NCI-H524 (cell line): ENCODE results near the gene CD4.
"Not testable (repeated sequence)": the region's sequence is repeated elsewhere in the genome, so short reads cannot be mapped to it uniquely, and the experiment has no call there.

Source experiments
- DNase-seq, 2 experiments: peaks; one replicate each; lab custom pipeline; 2025; lab: John Stamatoyannopoulos, UW

Gene CD4

DNA sequence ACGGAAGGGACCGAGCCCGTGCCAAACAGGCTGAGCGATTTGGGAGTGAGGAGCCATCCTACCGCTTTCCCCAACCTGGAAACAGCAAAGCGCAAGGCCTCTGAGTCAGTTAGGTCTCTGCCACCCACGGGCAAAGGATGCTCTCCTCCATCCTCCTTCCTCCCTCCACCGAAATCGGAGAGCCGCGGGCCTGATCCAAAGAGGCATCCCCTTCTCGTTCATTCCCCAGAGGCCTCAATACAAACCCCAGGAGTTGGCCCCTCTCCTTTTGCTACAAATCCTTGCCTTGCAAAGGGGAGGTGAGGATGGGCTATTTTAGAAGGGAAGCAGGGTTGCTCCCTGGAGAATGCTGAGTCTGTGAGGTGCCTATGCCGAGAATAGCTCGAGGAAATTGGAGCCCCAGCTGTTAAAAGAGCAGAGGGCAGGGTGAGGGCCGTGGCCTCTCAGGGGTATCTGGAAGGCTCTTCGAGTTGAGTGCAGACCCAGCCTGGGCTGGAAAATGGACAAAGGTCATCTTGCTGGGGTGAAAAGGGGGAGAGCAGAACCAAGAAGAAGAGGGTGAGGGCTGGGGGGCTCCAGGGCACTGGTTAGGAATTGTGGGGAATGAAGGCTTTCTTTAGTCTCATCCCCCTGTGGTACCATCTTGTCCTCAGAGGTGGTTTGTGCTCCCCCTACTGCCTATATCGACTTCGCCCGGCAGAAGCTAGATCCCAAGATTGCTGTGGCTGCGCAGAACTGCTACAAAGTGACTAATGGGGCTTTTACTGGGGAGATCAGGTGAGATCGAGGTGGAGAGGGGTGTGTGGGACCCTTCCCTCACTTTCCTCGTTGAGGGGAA, 79.1 kb downstream of the CD4 start:
- DNase-seq, result peak in 1 of 2 experiments; percentile 27

- DNase-seq, result peak; percentile 56 to 76
Observed at GRCh38 chr12:6869049-6870021, 80.0 kb downstream of the CD4 start.

DNA sequence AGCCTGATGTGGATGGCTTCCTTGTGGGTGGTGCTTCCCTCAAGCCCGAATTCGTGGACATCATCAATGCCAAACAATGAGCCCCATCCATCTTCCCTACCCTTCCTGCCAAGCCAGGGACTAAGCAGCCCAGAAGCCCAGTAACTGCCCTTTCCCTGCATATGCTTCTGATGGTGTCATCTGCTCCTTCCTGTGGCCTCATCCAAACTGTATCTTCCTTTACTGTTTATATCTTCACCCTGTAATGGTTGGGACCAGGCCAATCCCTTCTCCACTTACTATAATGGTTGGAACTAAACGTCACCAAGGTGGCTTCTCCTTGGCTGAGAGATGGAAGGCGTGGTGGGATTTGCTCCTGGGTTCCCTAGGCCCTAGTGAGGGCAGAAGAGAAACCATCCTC, 81.0 kb downstream of the CD4 start:
- not testable (repeated sequence) for DNase-seq
